Raji (cell line): ENCODE data around the gene MACF1.
A peak's percentile ranks its signal among the peaks of the same experiment; 100 is the strongest.

Experiments
- POLR2A ChIP-seq: IDR thresholded peaks from 2 replicates; pipeline ENCODE4 v1.6.1; 2011; ENCODE audit warnings: low read depth, low read length, control low read depth; ENCODE audit not compliant: insufficient read depth

Gene MACF1

GRCh38 chr1:39196244-39197215 is 8.0 kb upstream of the MACF1 start:
- no peak for TF ChIP-seq POLR2A

- TF ChIP-seq POLR2A: no peak
These were observed 4.9 kb upstream of the MACF1 start for GRCh38 chr1:39199593-39199992.

GRCh38 chr1:39205102-39205780 is 746 bp downstream of the MACF1 start:
- no peak for TF ChIP-seq POLR2A

GRCh38 chr1:39205781-39206464 is 1.4 kb downstream of the MACF1 start:
- TF ChIP-seq POLR2A: no peak

GRCh38 chr1:39210649-39211048 is 6.2 kb downstream of the MACF1 start:
- no peak for TF ChIP-seq POLR2A

GRCh38 chr1:39212499-39212898 is 8.0 kb downstream of the MACF1 start:
- no peak for TF ChIP-seq POLR2A

- no peak for TF ChIP-seq POLR2A
These were observed 9.1 kb downstream of the MACF1 start for GRCh38 chr1:39213511-39214002.

- TF ChIP-seq POLR2A: no peak
These were observed 9.7 kb downstream of the MACF1 start for GRCh38 chr1:39214021-39214713.

- no peak for TF ChIP-seq POLR2A
These were observed 10.2 kb downstream of the MACF1 start for GRCh38 chr1:39214714-39214997.

GRCh38 chr1:39214998-39215873 is 10.7 kb downstream of the MACF1 start:
- peak; percentile 73 for TF ChIP-seq POLR2A

- TF ChIP-seq POLR2A: no peak
These were observed 12.3 kb downstream of the MACF1 start for GRCh38 chr1:39216771-39217170.

GRCh38 chr1:39220891-39221870 is 16.7 kb downstream of the MACF1 start:
- no peak for TF ChIP-seq POLR2A

- TF ChIP-seq POLR2A: no peak
These were observed 19.9 kb downstream of the MACF1 start for GRCh38 chr1:39224295-39224829.
